ENCODE data around the gene ANAPC16.

DNA sequence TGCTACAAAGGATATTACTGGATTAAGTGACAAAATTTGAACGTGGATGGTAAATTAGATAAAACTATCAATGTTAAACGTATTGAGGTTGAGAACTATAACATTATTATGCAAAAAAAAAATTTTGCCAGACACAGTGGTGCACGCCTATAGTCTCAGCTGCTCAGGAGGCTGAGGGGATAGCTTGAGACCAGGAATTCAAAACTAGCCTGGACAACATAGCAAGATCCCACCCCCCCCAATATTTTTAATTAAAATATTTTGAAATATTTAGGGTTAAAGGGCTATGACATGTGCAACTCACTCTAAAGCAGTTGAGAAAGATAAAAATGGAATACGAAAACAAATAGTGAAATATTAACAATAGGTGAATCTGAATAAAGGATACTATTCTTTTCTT is 45.1 kb upstream of the ANAPC16 start:
- TF ChIP-seq, protein P1, sequence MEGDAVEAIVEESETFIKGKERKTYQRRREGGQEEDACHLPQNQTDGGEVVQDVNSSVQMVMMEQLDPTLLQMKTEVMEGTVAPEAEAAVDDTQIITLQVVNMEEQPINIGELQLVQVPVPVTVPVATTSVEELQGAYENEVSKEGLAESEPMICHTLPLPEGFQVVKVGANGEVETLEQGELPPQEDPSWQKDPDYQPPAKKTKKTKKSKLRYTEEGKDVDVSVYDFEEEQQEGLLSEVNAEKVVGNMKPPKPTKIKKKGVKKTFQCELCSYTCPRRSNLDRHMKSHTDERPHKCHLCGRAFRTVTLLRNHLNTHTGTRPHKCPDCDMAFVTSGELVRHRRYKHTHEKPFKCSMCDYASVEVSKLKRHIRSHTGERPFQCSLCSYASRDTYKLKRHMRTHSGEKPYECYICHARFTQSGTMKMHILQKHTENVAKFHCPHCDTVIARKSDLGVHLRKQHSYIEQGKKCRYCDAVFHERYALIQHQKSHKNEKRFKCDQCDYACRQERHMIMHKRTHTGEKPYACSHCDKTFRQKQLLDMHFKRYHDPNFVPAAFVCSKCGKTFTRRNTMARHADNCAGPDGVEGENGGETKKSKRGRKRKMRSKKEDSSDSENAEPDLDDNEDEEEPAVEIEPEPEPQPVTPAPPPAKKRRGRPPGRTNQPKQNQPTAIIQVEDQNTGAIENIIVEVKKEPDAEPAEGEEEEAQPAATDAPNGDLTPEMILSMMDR (IDR thresholded peaks at IDR 0.05; ENCODE audit: low read depth, low read length), result no peak
- TF ChIP-seq EZH2phosphoT487 (IDR thresholded peaks at IDR 0.05; ENCODE audit: low read depth), result no peak

All from OCI-LY3 (cell line).